ENCODE measurements around the gene CBLN1.
"Not testable (repeated sequence)": the region's sequence is repeated elsewhere in the genome, so short reads cannot be mapped to it uniquely, and the experiment has no call there.

The CBLN1 gene

GRCh38 chr16:49277386-49277742 is 4.3 kb downstream of the CBLN1 start:
- DNase-seq, result no peak

- DNase-seq, result no peak
Observed at GRCh38 chr16:49276646-49277385, 4.8 kb downstream of the CBLN1 start.

- no peak for DNase-seq
Observed at GRCh38 chr16:49275870-49276269, 5.8 kb downstream of the CBLN1 start.

GRCh38 chr16:49275050-49275730 is 6.4 kb downstream of the CBLN1 start:
- DNase-seq, result no peak

- no peak for DNase-seq
Observed at GRCh38 chr16:49274591-49274990, 7.0 kb downstream of the CBLN1 start.

GRCh38 chr16:49273771-49274170 is 7.9 kb downstream of the CBLN1 start:
- no peak for DNase-seq

GRCh38 chr16:49271363-49271762 is 10.3 kb downstream of the CBLN1 start:
- DNase-seq, result no peak

GRCh38 chr16:49269201-49269600 is 12.4 kb downstream of the CBLN1 start:
- no peak for DNase-seq

GRCh38 chr16:49268667-49269066 is 13.0 kb downstream of the CBLN1 start:
- no peak for DNase-seq

GRCh38 chr16:49262501-49262900 is 19.1 kb downstream of the CBLN1 start:
- DNase-seq, result no peak

- no peak for DNase-seq
Observed at GRCh38 chr16:49261930-49262329, 19.7 kb downstream of the CBLN1 start.

- no peak for DNase-seq
Observed at GRCh38 chr16:49260956-49261530, 20.6 kb downstream of the CBLN1 start.

- DNase-seq, result no peak
Observed at GRCh38 chr16:49260253-49260652, 21.4 kb downstream of the CBLN1 start.

- DNase-seq, result no peak
Observed at GRCh38 chr16:49259330-49259729, 22.3 kb downstream of the CBLN1 start.

GRCh38 chr16:49250689-49251088 is 30.9 kb downstream of the CBLN1 start:
- DNase-seq, result no peak

- no peak for DNase-seq
Observed at GRCh38 chr16:49248227-49248626, 33.4 kb downstream of the CBLN1 start.

- DNase-seq, result no peak
Observed at GRCh38 chr16:49236216-49236615, 45.4 kb downstream of the CBLN1 start.

GRCh38 chr16:49228335-49228734 is 53.3 kb downstream of the CBLN1 start:
- not testable (repeated sequence) for DNase-seq

Data from CD4-positive, alpha-beta T cell treated with Interleukin-17A for 1 hour (primary cell).